Lower leg skin (tissue), 3 donors: Measurements from ENCODE around the gene GSTT2.

ENCODE experiments used
- POLR2A ChIP-seq, 2 donors: fragments of 450-650 bp; IDR thresholded peaks; one replicate each; pipeline ENCODE4 v1.6.1; 2016 to 2017; ENCODE audit warnings: antibody characterized with exemption in 2 of 2, mild to moderate bottlenecking in 1 of 2, moderate library complexity in 1 of 2
- TF ChIP-seq, protein P1 (sequence below), 3 donors: fragments of 450-650 bp; IDR thresholded peaks; one replicate each; pipeline ENCODE4 v1.5.1; 2016; ENCODE audit warnings: antibody characterized with exemption in 3 of 3, mild to moderate bottlenecking in 3 of 3, moderate library complexity in 2 of 3

DNA sequence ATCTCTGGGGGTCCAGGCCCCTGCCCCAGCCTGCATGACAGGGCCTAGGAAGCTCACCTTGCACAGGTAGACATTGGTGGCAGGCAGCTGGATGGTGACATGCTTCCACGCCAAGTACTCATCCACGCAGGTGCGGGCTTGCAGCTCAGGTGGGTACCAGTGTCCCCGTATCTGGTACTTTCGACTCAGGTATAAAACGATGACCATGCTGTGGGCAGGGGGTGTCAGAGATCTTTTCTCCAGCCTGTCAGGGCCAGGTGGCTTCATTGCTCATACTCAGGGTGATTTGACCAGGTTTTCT lies 26.9 kb downstream of the GSTT2 start:
- TF ChIP-seq, protein P1, sequence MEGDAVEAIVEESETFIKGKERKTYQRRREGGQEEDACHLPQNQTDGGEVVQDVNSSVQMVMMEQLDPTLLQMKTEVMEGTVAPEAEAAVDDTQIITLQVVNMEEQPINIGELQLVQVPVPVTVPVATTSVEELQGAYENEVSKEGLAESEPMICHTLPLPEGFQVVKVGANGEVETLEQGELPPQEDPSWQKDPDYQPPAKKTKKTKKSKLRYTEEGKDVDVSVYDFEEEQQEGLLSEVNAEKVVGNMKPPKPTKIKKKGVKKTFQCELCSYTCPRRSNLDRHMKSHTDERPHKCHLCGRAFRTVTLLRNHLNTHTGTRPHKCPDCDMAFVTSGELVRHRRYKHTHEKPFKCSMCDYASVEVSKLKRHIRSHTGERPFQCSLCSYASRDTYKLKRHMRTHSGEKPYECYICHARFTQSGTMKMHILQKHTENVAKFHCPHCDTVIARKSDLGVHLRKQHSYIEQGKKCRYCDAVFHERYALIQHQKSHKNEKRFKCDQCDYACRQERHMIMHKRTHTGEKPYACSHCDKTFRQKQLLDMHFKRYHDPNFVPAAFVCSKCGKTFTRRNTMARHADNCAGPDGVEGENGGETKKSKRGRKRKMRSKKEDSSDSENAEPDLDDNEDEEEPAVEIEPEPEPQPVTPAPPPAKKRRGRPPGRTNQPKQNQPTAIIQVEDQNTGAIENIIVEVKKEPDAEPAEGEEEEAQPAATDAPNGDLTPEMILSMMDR (IDR thresholded peaks at IDR 0.05): no peak
- TF ChIP-seq POLR2A (IDR thresholded peaks at IDR 0.05): no peak
